AG10803 (cell line): Measurements from ENCODE around the gene FUT9.

Source experiments
- DNase-seq: peaks from one replicate; pipeline ENCODE4 v3.0.0; 2010; ENCODE audit warnings: low read depth
- H3K4me3 ChIP-seq: 2 replicates; pipeline ENCODE4 v1.5.1; 2011; ENCODE audit warnings: mild to moderate bottlenecking, low read length, control low read depth
- CTCF ChIP-seq: conservative IDR thresholded peaks from 2 replicates; pipeline ENCODE4 v1.5.1; 2011; ENCODE audit warnings: mild to moderate bottlenecking, low read length, control low read depth, inconsistent platforms

The FUT9 gene

GRCh38 chr6:96124778-96125177, 109.0 kb downstream of the FUT9 start:
- DNase-seq, result no peak
- TF ChIP-seq CTCF, result no peak
- no peak overlapping the region for H3K4me3 ChIP-seq

- TF ChIP-seq CTCF, result no peak
- DNase-seq, result no peak
- H3K4me3 ChIP-seq, result no peak overlapping the region
Observed at GRCh38 chr6:96138406-96138805, 122.6 kb downstream of the FUT9 start.

GRCh38 chr6:96142142-96142541, 126.4 kb downstream of the FUT9 start:
- DNase-seq, result no peak
- TF ChIP-seq CTCF, result no peak
- H3K4me3 ChIP-seq, result no peak overlapping the region

GRCh38 chr6:96150431-96150830, 134.7 kb downstream of the FUT9 start:
- no peak overlapping the region for H3K4me3 ChIP-seq
- no peak for DNase-seq
- no peak for TF ChIP-seq CTCF

GRCh38 chr6:96151707-96152106, 135.9 kb downstream of the FUT9 start:
- no peak overlapping the region for H3K4me3 ChIP-seq
- TF ChIP-seq CTCF, result no peak
- no peak for DNase-seq

GRCh38 chr6:96152114-96152708, 136.4 kb downstream of the FUT9 start:
- TF ChIP-seq CTCF, result no peak
- no peak overlapping the region for H3K4me3 ChIP-seq
- DNase-seq, result no peak

GRCh38 chr6:96153775-96154174, 138.0 kb downstream of the FUT9 start:
- TF ChIP-seq CTCF, result no peak
- no peak overlapping the region for H3K4me3 ChIP-seq
- DNase-seq, result no peak
